Mammary epithelial cell (primary cell): Measurements from ENCODE around the gene BBS9.

ENCODE experiments used
- EZH2 ChIP-seq: IDR thresholded peaks from 2 replicates; pipeline ENCODE4 v1.6.1; 2012; ENCODE audit warnings: low read length, inconsistent platforms, borderline replicate concordance
- TF ChIP-seq, protein P1 (sequence below), 2 donors: IDR thresholded peaks in 1 of 2; conservative IDR thresholded peaks in 1 of 2; 2 replicates each; pipeline ENCODE4 v1.5.1; 2011 to 2012; ENCODE audit warnings: inconsistent platforms in 2 of 2, low read length in 2 of 2, mild to moderate bottlenecking in 2 of 2, control low read depth in 1 of 2, low read depth in 1 of 2; ENCODE audit not compliant: insufficient read depth in 1 of 2; ENCODE audit errors: extremely low read depth in 1 of 2

DNA sequence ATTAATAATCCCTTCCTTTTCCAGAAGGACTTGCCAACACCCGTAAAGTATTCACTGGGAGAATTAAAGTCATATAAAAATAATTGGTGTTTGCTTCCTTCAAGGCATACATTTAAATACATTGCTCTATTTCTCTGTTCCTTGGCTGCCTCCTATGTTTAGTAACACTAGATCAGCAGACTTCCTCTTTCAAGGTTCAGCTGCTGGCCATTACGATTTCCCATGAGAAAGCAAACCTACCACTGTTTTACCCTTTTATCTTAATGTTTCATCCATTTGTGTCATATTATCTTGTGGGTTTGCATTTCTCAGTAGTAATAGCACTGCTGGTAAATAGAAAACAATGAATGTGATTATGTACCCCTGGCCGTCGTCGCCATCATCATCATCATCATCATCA, 462.1 kb downstream of the BBS9 start:
- TF ChIP-seq, protein P1, sequence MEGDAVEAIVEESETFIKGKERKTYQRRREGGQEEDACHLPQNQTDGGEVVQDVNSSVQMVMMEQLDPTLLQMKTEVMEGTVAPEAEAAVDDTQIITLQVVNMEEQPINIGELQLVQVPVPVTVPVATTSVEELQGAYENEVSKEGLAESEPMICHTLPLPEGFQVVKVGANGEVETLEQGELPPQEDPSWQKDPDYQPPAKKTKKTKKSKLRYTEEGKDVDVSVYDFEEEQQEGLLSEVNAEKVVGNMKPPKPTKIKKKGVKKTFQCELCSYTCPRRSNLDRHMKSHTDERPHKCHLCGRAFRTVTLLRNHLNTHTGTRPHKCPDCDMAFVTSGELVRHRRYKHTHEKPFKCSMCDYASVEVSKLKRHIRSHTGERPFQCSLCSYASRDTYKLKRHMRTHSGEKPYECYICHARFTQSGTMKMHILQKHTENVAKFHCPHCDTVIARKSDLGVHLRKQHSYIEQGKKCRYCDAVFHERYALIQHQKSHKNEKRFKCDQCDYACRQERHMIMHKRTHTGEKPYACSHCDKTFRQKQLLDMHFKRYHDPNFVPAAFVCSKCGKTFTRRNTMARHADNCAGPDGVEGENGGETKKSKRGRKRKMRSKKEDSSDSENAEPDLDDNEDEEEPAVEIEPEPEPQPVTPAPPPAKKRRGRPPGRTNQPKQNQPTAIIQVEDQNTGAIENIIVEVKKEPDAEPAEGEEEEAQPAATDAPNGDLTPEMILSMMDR (conservative IDR thresholded peaks at IDR 0.05 in 1 of 2, IDR thresholded peaks at IDR 0.05 in 1 of 2; ENCODE audit: extremely low read depth in 1 of 2, insufficient read depth in 1 of 2, low read depth in 1 of 2, low read length in 2 of 2) = no peak
- no peak for TF ChIP-seq EZH2
